Measurements from ENCODE around the gene MGME1. TPM values are rescaled to one million over a fixed set of nuclear protein-coding genes. Genes with fewer than 3 reads are reported as not detected.

The MGME1 gene
- total and polyA plus RNA-seq, 9 of the 15 experiments (the other 6 are each of a cell fraction or from before 2014, with no cell fraction given), result 13.4 to 45.1 (median 30.6) TPM

- TF ChIP-seq ARID3B (CRISPR knock-in tag; IDR thresholded peaks at IDR 0.05; ENCODE audit: borderline replicate concordance) (no peak), DDX20 (tag; IDR thresholded peaks at IDR 0.05; ENCODE audit: low read depth) (no peak), ZBTB26 (CRISPR knock-in tag; IDR thresholded peaks at IDR 0.05) (no peak), TCF7L2 (IDR thresholded peaks at IDR 0.05; ENCODE audit: low read depth, low read length) (no peak), ZNF551 (CRISPR knock-in tag; IDR thresholded peaks at IDR 0.05) (no peak), RAD51 (IDR thresholded peaks at IDR 0.05; ENCODE audit: borderline replicate concordance, low read depth) (peak; percentile 15; the same call in 1 of the 2 replicates), NELFE (IDR thresholded peaks at IDR 0.05; ENCODE audit: insufficient read depth, insufficient read length) (no peak), FOXA3 (CRISPR knock-in tag; conservative IDR thresholded peaks at IDR 0.05 in 1 of 2, IDR thresholded peaks at IDR 0.05 in 1 of 2) (no peak), ZNF77 (CRISPR knock-in tag; IDR thresholded peaks at IDR 0.05) (no peak), ZNF57 (CRISPR knock-in tag; IDR thresholded peaks at IDR 0.05) (no peak), ZFX (CRISPR knock-in tag; IDR thresholded peaks at IDR 0.05) (peak; percentile 26; the same call in 1 of the 2 replicates), GTF2F1 (IDR thresholded peaks at IDR 0.05; ENCODE audit: low read depth, low read length) (no peak), SAFB2 (IDR thresholded peaks at IDR 0.05; ENCODE audit: borderline replicate concordance, low read depth, low read length, severe bottlenecking) (no peak), USF1 (CRISPR knock-in tag; IDR thresholded peaks at IDR 0.05) (no peak), ARHGAP35 (IDR thresholded peaks at IDR 0.05; ENCODE audit: partially characterized antibody) (no peak), PCBP1 (IDR thresholded peaks at IDR 0.05; ENCODE audit: low read depth, low read length, poor library complexity, severe bottlenecking) (no peak), SMARCC2 (IDR thresholded peaks at IDR 0.05; ENCODE audit: low read depth) (peak; percentile 80; the same call in 1 of the 2 replicates), ZNF316 (IDR thresholded peaks at IDR 0.05) (peak; percentile 66), NFXL1 (CRISPR knock-in tag; IDR thresholded peaks at IDR 0.05) (no peak), POLR2B (IDR thresholded peaks at IDR 0.05; ENCODE audit: low read depth, partially characterized antibody) (no peak)
- TF ChIP-seq, protein P1, sequence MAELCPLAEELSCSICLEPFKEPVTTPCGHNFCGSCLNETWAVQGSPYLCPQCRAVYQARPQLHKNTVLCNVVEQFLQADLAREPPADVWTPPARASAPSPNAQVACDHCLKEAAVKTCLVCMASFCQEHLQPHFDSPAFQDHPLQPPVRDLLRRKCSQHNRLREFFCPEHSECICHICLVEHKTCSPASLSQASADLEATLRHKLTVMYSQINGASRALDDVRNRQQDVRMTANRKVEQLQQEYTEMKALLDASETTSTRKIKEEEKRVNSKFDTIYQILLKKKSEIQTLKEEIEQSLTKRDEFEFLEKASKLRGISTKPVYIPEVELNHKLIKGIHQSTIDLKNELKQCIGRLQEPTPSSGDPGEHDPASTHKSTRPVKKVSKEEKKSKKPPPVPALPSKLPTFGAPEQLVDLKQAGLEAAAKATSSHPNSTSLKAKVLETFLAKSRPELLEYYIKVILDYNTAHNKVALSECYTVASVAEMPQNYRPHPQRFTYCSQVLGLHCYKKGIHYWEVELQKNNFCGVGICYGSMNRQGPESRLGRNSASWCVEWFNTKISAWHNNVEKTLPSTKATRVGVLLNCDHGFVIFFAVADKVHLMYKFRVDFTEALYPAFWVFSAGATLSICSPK (IDR thresholded peaks at IDR 0.05; ENCODE audit: borderline replicate concordance), result no peak
These were observed 43.5 kb upstream of the MGME1 start (continued) for GRCh38 chr20:17925141-17925939.
